Adipose tissue (tissue), 3 donors: ENCODE data around the gene TMEM61. TPM values are rescaled to one million over a fixed set of nuclear protein-coding genes. Genes with fewer than 3 reads are reported as not detected.

ENCODE experiments used
- polyA plus RNA-seq, 3 donors: library from polyadenylated mRNA; stranded (reverse); fragments of 200-250 nt; gene quantifications; one replicate each; pipeline ENCODE4 v1.2.3, GENCODE V29; 2013
- donor health status: healthy with polysubstance abuse.
- donor health status: Bipolar disorder and iron deficiency.
- donor health status: healthy.

The TMEM61 gene
- polyA plus RNA-seq, 3 donors = 0.45 to 3.1 (median 0.70) TPM

Other genes with a start within 250 kb of the TMEM61 start
- 1 to 10 TPM in 2 of 3 donors, under 1 TPM in 1; 0.11 to 2.0 (median 1.7) TPM for gene PARS2, start 216.1 kb upstream of the TMEM61 start, polyA plus RNA-seq
- 1 to 10 TPM in 2 of 3 donors, not detected in 1; 1.2 to 6.3 TPM for gene TTC22, start 179.3 kb upstream of the TMEM61 start, polyA plus RNA-seq
- gene DHCR24, start 93.4 kb upstream of the TMEM61 start, polyA plus RNA-seq = 100 to 1,000 TPM in 1 of 3 donors, 10 to 100 TPM in 2; 28.5 to 131 (median 36.3) TPM
- gene BSND, start 18.3 kb downstream of the TMEM61 start, polyA plus RNA-seq = under 1 TPM in 1 of 3 donors, not detected in 2; 0.02 TPM
- gene PCSK9, start 58.9 kb downstream of the TMEM61 start, polyA plus RNA-seq = 1 to 10 TPM in 1 of 3 donors, under 1 TPM in 1, not detected in 1; 0.34 to 3.7 TPM
- 10 to 100 TPM in 1 of 3 donors, 1 to 10 TPM in 2; 6.6 to 16.0 (median 9.3) TPM for gene USP24, start 234.7 kb downstream of the TMEM61 start, polyA plus RNA-seq